OCI-LY7 (cell line): ENCODE measurements around the gene THTPA.

Experiments used
- CTCF ChIP-seq: fragments of 200-600 bp; sonication (generic); conservative IDR thresholded peaks from 2 replicates; pipeline ENCODE4 v1.5.1; 2014; ENCODE audit warnings: mild to moderate bottlenecking, antibody characterized with exemption, low read length, moderate library complexity, mixed read lengths
- EZH2phosphoT487 ChIP-seq: fragments of 200-600 bp; sonication (generic); IDR thresholded peaks from 2 replicates; pipeline ENCODE4 v1.6.1; 2018; ENCODE audit warnings: low read depth, borderline replicate concordance, mild to moderate bottlenecking, mixed run types, antibody characterized with exemption, low read length, moderate library complexity, mixed read lengths

DNA sequence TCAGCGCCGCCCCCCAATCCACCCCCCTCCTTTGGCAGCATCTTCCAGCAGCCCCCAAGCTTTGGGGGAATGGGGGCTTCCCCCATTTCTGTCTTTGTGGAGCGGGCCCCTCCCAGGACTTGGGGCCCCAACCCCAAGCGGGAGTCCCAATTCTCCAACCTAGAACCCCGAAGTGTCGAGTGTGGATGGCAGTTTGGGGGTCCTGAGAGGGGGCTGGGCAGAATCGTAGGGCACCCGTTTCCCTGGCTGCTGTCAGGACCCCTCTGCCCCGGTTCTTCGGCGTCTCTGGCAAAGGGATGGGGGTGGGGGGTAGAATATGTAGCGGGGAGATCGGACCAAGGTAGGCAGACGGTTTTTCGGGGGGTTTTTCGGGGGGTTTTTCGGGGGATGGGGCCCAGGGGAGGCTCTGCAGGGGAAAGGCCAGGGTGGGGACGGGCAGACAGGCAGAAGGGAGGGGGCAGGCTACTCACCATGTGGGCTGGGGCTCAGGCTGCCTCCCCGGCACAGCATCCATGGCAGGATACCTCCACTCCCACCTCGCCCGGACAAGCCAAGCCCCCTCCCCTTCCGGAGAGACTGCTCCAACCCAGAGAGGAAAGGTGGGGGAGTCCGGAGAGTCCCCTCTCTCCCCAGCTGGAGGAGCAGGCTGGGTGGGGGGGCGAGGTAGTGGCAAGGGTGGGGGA, 21.8 kb downstream of the THTPA start:
- TF ChIP-seq CTCF (no peak), EZH2phosphoT487 (no peak)
